AG10803 (cell line): Measurements from ENCODE around the gene TUBGCP6.

Source experiments
- DNase-seq: peaks from one replicate; pipeline ENCODE4 v3.0.0; 2010; ENCODE audit warnings: low read depth
- H3K4me3 ChIP-seq: 2 replicates; pipeline ENCODE4 v1.5.1; 2011; ENCODE audit warnings: mild to moderate bottlenecking, low read length, control low read depth
- CTCF ChIP-seq: conservative IDR thresholded peaks from 2 replicates; pipeline ENCODE4 v1.5.1; 2011; ENCODE audit warnings: mild to moderate bottlenecking, low read length, control low read depth, inconsistent platforms

The TUBGCP6 gene

GRCh38 chr22:50287731-50288130, 42.9 kb upstream of the TUBGCP6 start:
- DNase-seq = no peak
- no peak overlapping the region for H3K4me3 ChIP-seq
- TF ChIP-seq CTCF = no peak

- no peak for TF ChIP-seq CTCF
- H3K4me3 ChIP-seq = no peak overlapping the region
- no peak for DNase-seq
These were observed 42.0 kb upstream of the TUBGCP6 start for GRCh38 chr22:50286701-50287318.

GRCh38 chr22:50286275-50286674, 41.5 kb upstream of the TUBGCP6 start:
- no peak for DNase-seq
- no peak for TF ChIP-seq CTCF
- H3K4me3 ChIP-seq = no peak overlapping the region

- TF ChIP-seq CTCF = no peak
- H3K4me3 ChIP-seq = no peak overlapping the region
- DNase-seq = no peak
These were observed 40.9 kb upstream of the TUBGCP6 start for GRCh38 chr22:50285568-50286229.

- no peak overlapping the region for H3K4me3 ChIP-seq
- DNase-seq = no peak
- no peak for TF ChIP-seq CTCF
These were observed 39.7 kb upstream of the TUBGCP6 start for GRCh38 chr22:50284479-50284878.

- DNase-seq = no peak
- no peak for TF ChIP-seq CTCF
These were observed 39.0 kb upstream of the TUBGCP6 start for GRCh38 chr22:50283821-50284220.

More at GRCh38 chr22:50283821-50284220, 39.0 kb upstream of the TUBGCP6 start:
- no peak overlapping the region for H3K4me3 ChIP-seq
